Measurements from ENCODE around the gene DYSF.

DYSF gene

GRCh38 chr2:71503837-71504236, 50.5 kb downstream of the DYSF start:
- no peak for DNase-seq

GRCh38 chr2:71504611-71505010, 51.2 kb downstream of the DYSF start:
- no peak for DNase-seq

- DNase-seq: no peak
Observed at GRCh38 chr2:71505086-71505769, 51.9 kb downstream of the DYSF start.

- DNase-seq: no peak
Observed at GRCh38 chr2:71505770-71506140, 52.4 kb downstream of the DYSF start.

GRCh38 chr2:71506222-71507153, 53.1 kb downstream of the DYSF start:
- DNase-seq: no peak

GRCh38 chr2:71507476-71507875, 54.1 kb downstream of the DYSF start:
- DNase-seq: no peak

- DNase-seq: peak; percentile 64
Observed at GRCh38 chr2:71510196-71510807, 56.9 kb downstream of the DYSF start.

GRCh38 chr2:71510938-71511337, 57.6 kb downstream of the DYSF start:
- no peak for DNase-seq

- no peak for DNase-seq
Observed at GRCh38 chr2:71511776-71512175, 58.4 kb downstream of the DYSF start.

GRCh38 chr2:71512386-71512785, 59.0 kb downstream of the DYSF start:
- no peak for DNase-seq

- no peak for DNase-seq
Observed at GRCh38 chr2:71513096-71513495, 59.7 kb downstream of the DYSF start.

- DNase-seq: no peak
Observed at GRCh38 chr2:71513721-71514120, 60.4 kb downstream of the DYSF start.

GRCh38 chr2:71516253-71516888, 63.0 kb downstream of the DYSF start:
- no peak for DNase-seq

- DNase-seq: no peak
Observed at GRCh38 chr2:71517851-71518250, 64.5 kb downstream of the DYSF start.

- DNase-seq: no peak
Observed at GRCh38 chr2:71521436-71521950, 68.1 kb downstream of the DYSF start.

- no peak for DNase-seq
Observed at GRCh38 chr2:71524476-71524875, 71.1 kb downstream of the DYSF start.

GRCh38 chr2:71526141-71526540, 72.8 kb downstream of the DYSF start:
- no peak for DNase-seq

- no peak for DNase-seq
Observed at GRCh38 chr2:71526975-71527374, 73.6 kb downstream of the DYSF start.

GRCh38 chr2:71528131-71528591, 74.8 kb downstream of the DYSF start:
- DNase-seq: no peak

GRCh38 chr2:71528749-71529148, 75.4 kb downstream of the DYSF start:
- DNase-seq: no peak

GRCh38 chr2:71530211-71530610, 76.8 kb downstream of the DYSF start:
- no peak for DNase-seq

- peak; percentile 11 for DNase-seq
Observed at GRCh38 chr2:71530641-71531332, 77.4 kb downstream of the DYSF start.
